Measurements from ENCODE around the gene STPG4.

The STPG4 gene

GRCh38 chr2:47172922-47173695, 18.0 kb upstream of the STPG4 start:
- TF ChIP-seq CTCF (conservative IDR thresholded peaks at IDR 0.05) = no peak
- peak overlapping the region; percentile 95 for H3K27ac ChIP-seq

GRCh38 chr2:47172156-47172921, 17.2 kb upstream of the STPG4 start:
- peak overlapping the region; percentile 42 for H3K27ac ChIP-seq
- TF ChIP-seq CTCF (conservative IDR thresholded peaks at IDR 0.05) = no peak

- TF ChIP-seq CTCF (conservative IDR thresholded peaks at IDR 0.05) = no peak
- H3K27ac ChIP-seq = peak overlapping the region; percentile 42
Measured at GRCh38 chr2:47169784-47170183, 14.7 kb upstream of the STPG4 start.

- H3K27ac ChIP-seq = peak overlapping the region; percentile 42; the same call in 1 of the 2 replicates
Measured at GRCh38 chr2:47168895-47169294, 13.8 kb upstream of the STPG4 start.

- H3K27ac ChIP-seq = no peak overlapping the region
- no peak for TF ChIP-seq CTCF (conservative IDR thresholded peaks at IDR 0.05)
Measured at GRCh38 chr2:47167149-47167548, 12.0 kb upstream of the STPG4 start.

GRCh38 chr2:47165001-47165555, 10.0 kb upstream of the STPG4 start:
- no peak overlapping the region for H3K27ac ChIP-seq
- TF ChIP-seq CTCF (conservative IDR thresholded peaks at IDR 0.05) = no peak

GRCh38 chr2:47162780-47163179, 7.7 kb upstream of the STPG4 start:
- no peak overlapping the region for H3K27ac ChIP-seq
- no peak for TF ChIP-seq CTCF (conservative IDR thresholded peaks at IDR 0.05)
